Measurements from ENCODE around the gene ATP2A1.
"Not testable (repeated sequence)": the region's sequence is repeated elsewhere in the genome, so short reads cannot be mapped to it uniquely, and the experiment has no call there.

The ATP2A1 gene

DNA sequence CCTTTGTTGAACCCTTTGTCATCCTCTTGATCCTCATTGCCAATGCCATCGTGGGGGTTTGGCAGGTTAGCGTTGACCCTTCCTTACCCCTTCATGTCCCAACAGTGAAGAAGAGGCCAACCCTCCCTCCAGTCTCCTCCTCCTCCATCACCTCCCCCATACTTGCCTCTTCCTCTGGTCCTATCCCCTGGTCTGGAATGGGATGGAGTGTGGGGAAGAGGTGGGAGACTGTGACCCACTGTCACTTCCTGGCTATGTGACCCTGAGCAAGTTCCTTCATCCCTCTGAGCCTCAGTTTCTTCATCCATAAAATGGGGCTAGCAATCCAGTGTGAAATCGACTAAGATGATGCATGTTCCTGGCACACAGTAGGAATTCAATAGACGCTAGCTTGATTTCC lies 2.7 kb downstream of the ATP2A1 start:
- no peak for DNase-seq (ENCODE audit: low read depth in 1 of 2, low spot score in 1 of 2)

GRCh38 chr16:28881565-28881964 lies 3.3 kb downstream of the ATP2A1 start:
- not testable (repeated sequence) for DNase-seq (ENCODE audit: low read depth in 1 of 2, low spot score in 1 of 2)

DNA sequence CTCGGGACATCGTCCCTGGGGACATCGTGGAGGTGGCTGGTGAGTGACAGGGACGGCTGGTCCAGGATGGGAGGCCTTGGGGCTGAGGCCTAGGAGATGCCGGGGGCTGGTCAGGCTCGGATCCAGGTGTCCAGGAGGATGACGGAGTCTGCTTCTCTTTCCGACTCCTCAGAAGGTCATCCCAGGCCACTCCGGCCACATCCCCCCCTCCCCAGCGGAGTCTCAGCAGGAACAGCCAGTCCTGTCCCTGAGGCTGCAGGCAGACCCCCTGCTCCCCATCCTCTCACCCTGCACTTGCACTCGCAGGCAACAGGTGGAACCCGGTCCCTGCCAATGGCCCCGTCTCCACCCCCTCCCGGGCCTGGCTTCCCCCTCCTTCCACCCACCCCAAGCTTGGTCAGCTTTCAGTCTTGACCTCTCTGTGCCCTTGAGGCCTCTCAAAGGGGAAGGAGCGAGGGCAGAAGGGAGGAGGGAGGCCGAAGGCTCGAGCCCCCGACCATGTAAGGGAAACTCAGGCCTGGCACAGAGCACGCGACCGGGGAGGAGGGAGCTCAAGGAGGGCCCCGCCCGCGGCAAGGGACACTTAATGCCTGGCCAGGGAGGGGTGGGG lies 4.4 kb downstream of the ATP2A1 start:
- DNase-seq (ENCODE audit: low read depth in 1 of 2, low spot score in 1 of 2) = no peak

DNA sequence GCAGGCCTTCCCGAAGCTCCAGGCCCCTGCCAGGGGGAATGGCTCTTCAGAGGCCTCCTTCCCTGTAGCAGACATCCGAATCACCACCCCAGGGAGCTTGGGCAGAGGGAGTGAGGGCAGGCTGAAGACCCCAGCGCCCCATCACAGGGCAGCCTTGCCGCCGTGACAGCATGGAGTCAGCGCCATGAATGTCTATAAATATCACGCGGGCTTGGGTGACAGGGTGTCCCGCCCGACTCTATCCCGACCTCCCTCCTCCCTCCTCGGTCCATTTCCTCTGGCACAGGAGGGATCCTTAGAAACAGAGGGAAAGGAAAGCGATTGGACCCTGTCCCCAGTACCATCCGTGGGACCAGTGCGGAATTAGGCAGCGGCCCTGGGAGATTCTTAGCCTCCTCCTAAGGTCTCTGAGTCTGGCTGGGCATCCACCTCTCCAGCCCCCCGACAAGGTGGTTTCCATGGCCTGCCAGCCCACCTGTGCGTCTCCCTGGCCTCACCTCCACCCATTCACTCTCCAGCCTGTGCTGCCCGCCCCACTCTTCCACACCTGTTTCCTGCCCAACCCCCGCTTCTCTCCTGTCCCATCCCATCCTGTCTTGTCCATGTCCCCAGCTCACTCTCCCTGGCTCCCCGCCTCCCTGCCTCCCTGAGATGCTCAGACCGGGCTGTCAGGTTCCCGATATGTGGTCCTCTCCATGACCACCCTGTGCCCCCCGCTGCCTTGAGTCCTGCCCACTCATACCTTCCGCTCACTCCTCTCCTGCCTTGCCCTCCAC lies 5.1 kb downstream of the ATP2A1 start:
- DNase-seq (ENCODE audit: low read depth in 1 of 2, low spot score in 1 of 2) = no peak

DNA sequence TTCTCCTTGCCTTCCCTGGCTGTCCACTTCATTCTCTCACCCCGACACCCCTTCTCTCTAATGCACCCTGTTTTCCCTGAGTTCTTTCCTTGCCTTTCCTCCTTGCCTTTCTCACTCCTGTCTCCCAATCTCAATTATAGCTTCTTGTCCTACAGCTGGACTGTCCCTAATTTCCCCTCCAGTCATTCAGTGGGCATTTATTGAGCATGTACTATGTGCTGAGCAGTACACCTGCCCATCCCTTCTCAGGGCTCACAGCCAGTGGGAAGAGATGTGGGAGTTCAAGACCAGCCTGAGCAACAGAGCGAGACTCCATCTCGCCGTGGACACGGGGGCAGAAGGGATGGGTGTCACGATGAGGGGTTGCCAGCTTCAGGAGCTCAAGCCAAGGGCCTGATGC lies 5.8 kb downstream of the ATP2A1 start:
- DNase-seq (ENCODE audit: low read depth in 1 of 2, low spot score in 1 of 2) = no peak

- DNase-seq (ENCODE audit: low read depth in 1 of 2, low spot score in 1 of 2) = no peak
These were observed 8.7 kb downstream of the ATP2A1 start for GRCh38 chr16:28886945-28887344.

- not testable (repeated sequence) for DNase-seq (ENCODE audit: low read depth in 1 of 2, low spot score in 1 of 2)
These were observed 12.1 kb downstream of the ATP2A1 start for GRCh38 chr16:28890355-28890754.

- no peak for DNase-seq (ENCODE audit: low read depth in 1 of 2, low spot score in 1 of 2)
These were observed 13.9 kb downstream of the ATP2A1 start for GRCh38 chr16:28891964-28892890.

- DNase-seq (ENCODE audit: low read depth in 1 of 2, low spot score in 1 of 2) = no peak
These were observed 15.0 kb downstream of the ATP2A1 start for GRCh38 chr16:28893291-28893690.

- no peak for DNase-seq (ENCODE audit: low read depth in 1 of 2, low spot score in 1 of 2)
These were observed 17.3 kb downstream of the ATP2A1 start for GRCh38 chr16:28895609-28896008.

- no peak for DNase-seq (ENCODE audit: low read depth in 1 of 2, low spot score in 1 of 2)
These were observed 19.5 kb downstream of the ATP2A1 start for GRCh38 chr16:28897826-28898225.

- DNase-seq (ENCODE audit: low read depth in 1 of 2, low spot score in 1 of 2) = no peak
These were observed 20.0 kb downstream of the ATP2A1 start for GRCh38 chr16:28898266-28898665.

DNA sequence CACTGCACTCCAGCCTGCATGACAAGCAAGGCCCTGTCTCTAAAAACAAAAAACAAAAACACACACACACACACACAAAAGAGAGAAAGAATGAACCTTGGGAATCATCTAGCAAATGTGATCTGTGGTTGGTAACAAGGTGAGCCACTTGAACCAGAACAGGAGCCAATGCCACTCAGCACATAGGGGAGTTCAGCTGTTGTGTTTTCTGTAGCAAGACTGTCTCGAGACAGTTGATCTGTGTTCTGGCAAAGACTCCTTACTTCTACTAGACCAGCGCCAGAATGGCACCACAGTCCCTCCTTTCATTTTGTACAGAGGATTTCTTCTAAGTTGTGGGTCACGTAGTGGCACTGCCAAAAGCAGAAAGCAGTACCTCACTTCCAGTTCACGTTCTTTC lies 20.7 kb downstream of the ATP2A1 start:
- no peak for DNase-seq (ENCODE audit: low read depth in 1 of 2, low spot score in 1 of 2)

DNA sequence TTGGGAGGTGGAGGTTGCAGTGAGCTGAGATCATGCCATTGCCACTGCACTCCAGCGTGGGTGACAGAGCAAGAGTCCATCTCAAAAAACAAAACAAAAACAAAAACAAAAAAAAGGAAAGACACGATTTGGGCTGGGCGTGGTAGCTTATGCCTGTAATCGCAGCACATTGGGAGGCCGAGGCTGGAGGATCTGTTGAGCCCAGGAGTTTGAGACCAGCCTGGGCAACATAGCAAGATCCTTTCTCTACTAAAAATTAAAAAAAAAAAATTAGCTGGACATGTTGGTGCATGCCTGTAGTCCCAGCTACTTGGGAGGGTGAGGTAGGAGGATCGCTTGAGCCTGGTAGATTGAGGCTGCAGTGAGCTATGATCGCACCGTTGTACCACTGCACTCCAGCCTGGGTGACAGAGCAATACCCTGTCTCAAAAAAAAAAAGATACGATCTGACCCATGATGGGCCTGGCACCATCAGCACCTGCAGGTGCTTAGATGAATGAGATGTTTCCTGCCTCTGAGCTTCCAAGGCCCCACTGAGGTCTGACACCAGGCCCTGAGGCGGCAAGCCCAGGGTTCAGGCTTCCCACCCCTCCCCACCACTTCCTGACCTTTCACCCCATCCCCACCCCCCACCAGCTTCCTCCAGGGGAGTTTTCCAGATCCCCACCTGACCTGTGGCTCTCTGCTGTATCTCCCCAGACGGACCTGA lies 21.7 kb downstream of the ATP2A1 start:
- no peak for DNase-seq (ENCODE audit: low read depth in 1 of 2, low spot score in 1 of 2)

DNA sequence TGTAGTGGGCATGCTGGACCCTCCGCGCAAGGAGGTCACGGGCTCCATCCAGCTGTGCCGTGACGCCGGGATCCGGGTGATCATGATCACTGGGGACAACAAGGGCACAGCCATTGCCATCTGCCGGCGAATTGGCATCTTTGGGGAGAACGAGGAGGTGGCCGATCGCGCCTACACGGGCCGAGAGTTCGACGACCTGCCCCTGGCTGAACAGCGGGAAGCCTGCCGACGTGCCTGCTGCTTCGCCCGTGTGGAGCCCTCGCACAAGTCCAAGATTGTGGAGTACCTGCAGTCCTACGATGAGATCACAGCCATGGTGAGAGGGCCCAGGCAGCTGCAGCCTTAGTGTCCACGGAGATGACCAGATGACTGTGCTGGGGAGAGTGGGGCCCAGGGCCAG lies 22.3 kb downstream of the ATP2A1 start:
- no peak for DNase-seq (ENCODE audit: low read depth in 1 of 2, low spot score in 1 of 2)

DNA sequence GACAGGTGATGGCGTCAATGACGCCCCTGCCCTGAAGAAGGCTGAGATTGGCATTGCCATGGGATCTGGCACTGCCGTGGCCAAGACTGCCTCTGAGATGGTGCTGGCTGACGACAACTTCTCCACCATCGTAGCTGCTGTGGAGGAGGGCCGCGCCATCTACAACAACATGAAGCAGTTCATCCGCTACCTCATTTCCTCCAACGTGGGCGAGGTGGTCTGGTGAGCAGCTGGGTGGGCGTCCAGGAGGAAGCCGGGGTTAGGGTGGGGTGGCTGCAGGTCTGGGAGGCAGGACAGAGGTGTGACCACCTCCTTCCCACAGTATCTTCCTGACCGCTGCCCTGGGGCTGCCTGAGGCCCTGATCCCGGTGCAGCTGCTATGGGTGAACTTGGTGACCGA lies 23.6 kb downstream of the ATP2A1 start:
- no peak for DNase-seq (ENCODE audit: low read depth in 1 of 2, low spot score in 1 of 2)

- DNase-seq (ENCODE audit: low read depth in 1 of 2, low spot score in 1 of 2) = no peak
These were observed 24.6 kb downstream of the ATP2A1 start for GRCh38 chr16:28902909-28903308.

DNA sequence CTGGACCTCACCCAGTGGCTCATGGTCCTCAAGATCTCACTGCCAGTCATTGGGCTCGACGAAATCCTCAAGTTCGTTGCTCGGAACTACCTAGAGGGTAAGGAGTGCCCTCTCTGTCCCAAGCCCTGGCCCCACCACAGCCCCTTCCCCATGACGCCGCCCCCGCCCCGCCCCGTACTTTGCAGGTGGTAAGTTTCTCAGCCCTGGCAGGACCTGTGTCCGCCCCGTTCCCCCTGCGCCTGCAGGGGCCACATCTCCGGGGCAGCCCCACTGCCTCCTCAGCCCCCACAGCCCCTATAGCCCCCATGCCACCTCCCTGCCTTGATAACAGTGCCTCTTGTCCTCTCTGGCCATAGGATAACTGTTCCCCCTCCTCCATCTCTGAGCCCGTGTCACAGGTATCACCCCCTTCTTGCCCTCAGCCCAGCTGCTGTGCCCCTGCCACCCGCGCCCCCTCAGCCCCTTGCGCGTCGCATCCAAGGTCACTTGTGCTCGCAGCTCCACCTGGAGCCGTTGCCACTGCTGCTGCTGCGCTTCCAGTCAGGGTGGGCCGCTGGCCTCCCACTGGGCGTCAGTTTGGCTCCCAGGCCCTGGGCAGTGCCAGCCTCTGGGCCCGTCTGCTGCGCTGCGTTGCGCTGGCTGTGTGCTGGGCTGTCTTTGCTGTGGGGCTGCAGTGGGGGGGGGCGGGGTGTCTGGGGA lies 25.2 kb downstream of the ATP2A1 start:
- no peak for DNase-seq (ENCODE audit: low read depth in 1 of 2, low spot score in 1 of 2)

- DNase-seq (ENCODE audit: low read depth in 1 of 2, low spot score in 1 of 2) = no peak
These were observed 26.1 kb downstream of the ATP2A1 start for GRCh38 chr16:28904363-28904762.

DNA sequence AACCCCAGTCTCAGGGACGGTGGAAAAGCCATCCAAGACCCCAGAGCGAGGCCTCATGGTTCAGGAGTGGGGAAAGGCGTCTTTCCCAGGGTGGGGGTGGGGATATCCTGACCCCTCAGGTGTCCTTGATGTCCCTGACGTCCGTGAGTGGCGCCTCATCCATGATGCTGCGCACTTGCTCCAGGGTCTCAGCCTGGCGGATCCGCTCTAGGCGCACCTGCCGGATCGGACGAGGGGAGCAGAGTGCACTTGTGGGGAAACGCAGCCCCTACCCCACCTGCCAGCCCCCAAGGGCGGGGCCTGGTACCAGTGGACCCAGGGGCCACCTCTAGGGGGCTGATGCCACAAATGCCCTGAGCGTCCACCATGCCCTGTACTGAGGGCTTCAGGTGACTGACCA lies 26.5 kb downstream of the ATP2A1 start:
- DNase-seq (ENCODE audit: low read depth in 1 of 2, low spot score in 1 of 2) = no peak

Data from activated CD4-positive, alpha-beta T cell treated with anti-CD3 and anti-CD28 coated beads, Interleukin-2, amount 50 U/mL, for 24 hours (primary cell).